NCI-H82 treated with DMSO at 0.1 percent for 48 hours (cell line): ENCODE data around the gene C22orf15.

ENCODE experiments used
- DNase-seq: peaks from one replicate; lab custom pipeline; 2025; ENCODE audit not compliant: unreplicated experiment; lab: John Stamatoyannopoulos, UW

C22orf15 gene

DNA sequence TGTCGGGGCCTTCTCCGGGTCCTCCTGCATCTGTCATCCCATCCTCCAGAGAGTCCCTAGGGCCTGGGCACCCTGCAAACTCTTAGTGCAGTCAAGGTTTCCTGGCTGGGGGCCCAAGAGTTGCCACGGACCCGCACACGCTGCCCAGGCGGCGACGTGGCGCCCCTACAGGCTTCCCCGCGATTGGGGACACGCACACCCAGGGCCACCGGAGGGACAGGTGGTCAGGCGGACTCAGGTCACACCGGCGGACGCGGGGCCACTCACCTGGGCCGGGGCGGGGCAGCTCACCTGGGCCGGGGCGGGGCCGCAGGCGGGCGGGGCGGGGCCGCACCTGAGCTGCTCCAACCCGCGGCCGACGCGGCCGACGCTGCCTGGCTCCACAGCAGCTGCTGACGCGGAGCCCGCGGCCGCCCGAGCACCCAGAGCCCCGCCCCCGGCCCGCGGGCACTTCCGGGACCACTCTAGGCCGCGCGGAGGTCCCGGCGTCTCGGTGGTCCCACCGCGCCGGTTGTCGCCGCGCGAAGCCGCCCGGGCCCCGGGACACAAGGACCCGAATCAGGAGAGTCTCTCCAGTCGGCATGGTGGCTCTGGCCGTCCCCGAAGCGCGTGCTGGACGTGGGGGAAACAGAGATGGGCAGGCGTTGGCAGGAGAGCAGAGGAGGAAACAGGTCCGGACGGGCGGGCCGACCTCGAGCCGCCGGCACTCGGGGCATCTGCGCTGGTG, 11.9 kb upstream of the C22orf15 start, which contains the start of gene ZNF70:
ZNF70 (minus strand) TSS at position 399 of the 727 bp plus-strand sequence. CDS start 5,972 bp downstream, outside the sequence.
- DNase-seq, result peak; percentile 17

- no peak for DNase-seq
Observed at GRCh38 chr22:23751441-23751996, 11.3 kb upstream of the C22orf15 start.

DNA sequence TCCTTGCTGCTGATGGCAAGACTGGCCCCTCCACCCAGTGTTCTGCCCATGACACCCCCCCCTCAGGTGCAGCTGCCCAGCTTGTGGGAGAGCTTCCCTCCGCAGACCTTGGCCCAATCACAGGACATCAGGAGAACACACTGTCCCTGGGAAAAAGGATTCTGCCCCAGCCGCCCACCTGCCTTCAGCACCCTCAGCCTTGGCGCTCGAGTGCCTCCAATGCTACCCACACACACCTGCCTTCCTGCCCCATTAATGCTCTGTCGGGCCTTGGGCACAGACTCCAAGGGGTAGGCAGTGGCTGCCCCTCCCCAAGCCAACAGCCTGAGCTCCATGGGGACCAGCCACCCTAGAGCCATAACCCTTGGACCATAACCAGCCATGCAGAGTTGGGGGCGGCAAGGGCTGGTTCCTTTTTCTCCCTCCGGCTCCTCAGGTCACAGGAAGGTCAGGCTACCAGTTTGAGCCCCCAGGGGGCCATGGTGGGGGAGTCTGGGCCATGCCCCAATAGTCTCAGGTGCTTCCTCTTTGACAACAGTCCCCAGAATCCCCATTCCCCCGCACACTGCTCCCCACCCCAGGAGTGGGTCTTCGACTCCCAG, 10.6 kb upstream of the C22orf15 start:
- no peak for DNase-seq

GRCh38 chr22:23752750-23753149, 10.0 kb upstream of the C22orf15 start:
- no peak for DNase-seq

GRCh38 chr22:23753385-23753784, 9.4 kb upstream of the C22orf15 start:
- no peak for DNase-seq

GRCh38 chr22:23754220-23754919, 8.4 kb upstream of the C22orf15 start, which contains the start of gene VPREB3:
TSS of gene VPREB3 (minus strand) at chr22:23754425. CDS start at chr22:23754363, 62 bp downstream.
- no peak for DNase-seq

GRCh38 chr22:23754980-23755636, 7.7 kb upstream of the C22orf15 start:
- no peak for DNase-seq

DNA sequence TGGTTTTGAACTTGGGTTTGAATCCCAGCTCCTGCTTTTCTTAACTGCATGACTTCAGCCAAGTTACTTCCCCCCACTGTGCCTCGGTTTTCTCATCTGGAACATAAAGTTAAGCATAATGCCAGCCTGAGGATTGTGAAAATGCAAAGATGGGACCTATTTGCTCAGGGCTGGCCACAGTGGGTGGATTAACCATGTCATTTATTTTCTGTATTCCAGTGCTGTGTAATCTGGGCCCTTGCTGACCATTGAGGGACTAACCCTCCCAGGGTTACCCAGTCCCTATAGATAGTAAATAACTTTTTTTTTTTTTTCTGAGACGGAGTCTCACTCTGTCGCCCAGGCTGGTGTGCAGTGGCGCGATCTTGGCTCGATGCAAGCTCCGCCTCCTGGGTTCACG, 7.1 kb upstream of the C22orf15 start:
- no peak for DNase-seq

GRCh38 chr22:23756891-23757290, 5.9 kb upstream of the C22orf15 start:
- peak; percentile 89 for DNase-seq

GRCh38 chr22:23759566-23759965, 3.2 kb upstream of the C22orf15 start:
- DNase-seq, result no peak

- DNase-seq, result no peak
Observed at GRCh38 chr22:23760056-23760455, 2.7 kb upstream of the C22orf15 start.

DNA sequence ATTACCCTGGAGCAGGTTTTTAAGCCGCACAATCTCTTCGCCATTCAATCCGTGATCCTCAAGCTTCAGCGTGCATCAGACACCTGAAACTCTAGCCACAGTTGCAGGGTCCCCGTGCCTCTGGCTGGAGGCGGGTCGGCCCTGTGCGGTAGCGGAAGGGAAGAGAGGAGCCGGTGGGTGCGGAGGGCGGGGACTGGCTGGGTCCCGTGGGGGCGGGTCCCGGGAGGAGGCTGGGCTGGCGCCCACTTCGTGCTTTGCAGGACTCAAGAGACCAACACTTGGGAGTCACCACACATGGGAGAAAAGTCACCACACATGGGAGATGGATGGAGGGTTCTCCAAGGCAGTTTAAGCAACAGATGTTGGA, 772 bp downstream of the C22orf15 start:
- DNase-seq, result no peak

GRCh38 chr22:23763954-23764353, 1.2 kb downstream of the C22orf15 start:
- DNase-seq, result no peak

DNA sequence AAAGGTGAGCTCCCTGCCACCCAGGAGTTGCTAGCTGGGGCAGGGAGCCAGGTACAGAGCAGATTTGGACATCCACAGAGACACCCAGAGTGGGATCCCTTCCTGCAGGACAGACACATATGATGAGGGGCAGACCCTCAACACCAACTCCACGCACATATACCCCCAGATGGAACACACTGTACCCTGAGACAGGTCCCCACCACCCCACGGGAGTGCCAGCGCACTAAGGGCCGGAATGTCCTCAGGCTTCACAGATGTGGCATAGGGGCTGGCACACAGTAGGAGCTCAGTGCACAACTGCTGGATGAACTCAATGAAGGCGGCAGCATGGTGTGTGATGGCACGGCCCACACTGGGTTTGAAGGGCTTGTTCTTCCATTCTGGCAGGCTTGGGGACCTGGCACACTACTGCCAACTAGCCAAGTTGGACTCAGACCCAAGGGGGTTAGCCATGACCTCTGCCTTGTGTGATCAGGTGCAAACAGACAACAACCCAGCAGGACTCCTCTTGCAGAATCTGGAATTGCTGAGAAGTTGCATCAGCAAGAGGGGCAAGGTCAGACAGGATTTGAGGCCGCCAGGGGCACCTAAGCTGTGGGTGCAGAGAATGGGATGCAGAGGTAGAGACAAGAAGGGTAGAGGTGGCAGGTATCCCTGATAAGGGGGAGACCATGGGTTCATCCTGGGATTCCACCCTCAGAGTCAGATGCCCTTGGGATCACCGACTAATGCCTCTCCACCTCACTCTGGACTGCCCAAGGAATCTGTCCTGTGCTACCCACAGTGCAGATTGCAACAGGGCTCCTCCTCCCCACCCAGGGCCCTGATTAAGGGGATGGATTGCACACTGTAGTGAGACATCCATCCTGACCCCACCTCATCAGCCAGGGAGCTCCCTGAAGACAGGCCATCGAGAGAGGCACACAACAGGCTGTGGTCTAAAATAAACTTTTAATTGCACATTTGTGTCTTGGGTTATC, 2.4 kb downstream of the C22orf15 start:
- no peak for DNase-seq

DNA sequence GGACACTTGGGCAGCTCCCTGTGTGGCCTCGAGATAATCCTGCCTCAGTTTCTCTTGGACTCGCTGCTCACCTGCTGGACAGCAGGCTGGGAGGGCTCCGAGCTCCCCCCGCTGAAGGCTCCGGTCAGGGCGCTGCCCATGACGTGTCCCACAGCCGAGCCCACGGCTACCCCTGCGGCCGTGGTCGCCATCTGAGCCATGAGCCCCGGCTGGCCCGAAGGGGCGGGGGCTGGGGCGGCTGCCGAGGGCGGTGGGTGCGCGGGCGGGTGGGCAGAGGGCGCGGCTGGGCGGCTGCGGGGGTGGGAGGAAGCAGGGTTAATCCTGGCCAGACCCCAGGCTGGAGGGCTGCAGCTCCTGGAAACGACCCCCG, 4.5 kb downstream of the C22orf15 start:
- no peak for DNase-seq

GRCh38 chr22:23767673-23768548, 5.1 kb downstream of the C22orf15 start, which contains the start of gene CHCHD10:
TSS of gene CHCHD10 (minus strand) at chr22:23767972. CDS start at chr22:23767874, 98 bp downstream.
- peak; percentile 34 for DNase-seq

- no peak for DNase-seq
Observed at GRCh38 chr22:23769321-23769965, 6.7 kb downstream of the C22orf15 start.

GRCh38 chr22:23772315-23772648, 9.5 kb downstream of the C22orf15 start:
- DNase-seq, result no peak
